Right lobe of liver (tissue), 6 donors: Measurements from ENCODE around the gene CACNA2D2. TPM values are rescaled to one million over a fixed set of nuclear protein-coding genes. Genes with fewer than 3 reads are reported as not detected.
A peak's percentile ranks its signal among the peaks of the same experiment; 100 is the strongest.

Source experiments
- ATAC-seq, 4 donors: fragments of 200-7000 bp; cut with Tn5 transposase; one replicate each; pipeline ENCODE4 v1.9.1; 2020; ENCODE audit warnings: mild to moderate bottlenecking in 4 of 4, moderate library complexity in 4 of 4
- DNase-seq, 3 donors: peaks; one replicate each; pipeline ENCODE4 v3.0.0-alpha.2; 2020
- H3K27ac ChIP-seq, 3 donors: fragments of 200-600 bp; one replicate each; pipeline ENCODE4 v1.8.0; 2022
- H3K27me3 ChIP-seq, 2 donors: fragments of 200-600 bp; one replicate each; pipeline ENCODE4 v1.8.0; 2022
- H3K36me3 ChIP-seq, 4 donors: fragments of 200-600 bp; sonication (generic) in 1 of 4; one replicate each; pipeline versions ENCODE4 v1.5.1 to v1.8.0; 2017 to 2022; ENCODE audit warnings: control low read depth in 1 of 4
- H3K4me1 ChIP-seq, 4 donors: fragments of 200-600 bp; sonication (generic) in 1 of 4; one replicate each; pipeline versions ENCODE4 v1.5.1 to v1.8.0; 2017 to 2022; ENCODE audit warnings: control low read depth in 1 of 4
- H3K4me3 ChIP-seq, 3 donors: fragments of 200-600 bp; one replicate each; pipeline ENCODE4 v1.8.0; 2022
- H3K9me3 ChIP-seq, 4 donors: fragments of 200-600 bp; sonication (generic) in 1 of 4; one replicate each; pipeline versions ENCODE4 v1.5.1 to v1.8.0; 2017 to 2022; ENCODE audit warnings: control low read depth in 1 of 4
- CTCF ChIP-seq, 4 donors: fragments of 200-600 bp in 3 of 4; fragments of 450-650 bp in 1 of 4; IDR thresholded peaks; one replicate each; pipeline versions ENCODE4 v1.5.1 to v1.8.0; 2016 to 2022; ENCODE audit warnings: antibody characterized with exemption in 4 of 4, mild to moderate bottlenecking in 2 of 4
- POLR2A ChIP-seq: fragments of 450-650 bp; IDR thresholded peaks from one replicate; pipeline ENCODE4 v1.6.1; 2017; ENCODE audit warnings: antibody characterized with exemption, mild to moderate bottlenecking
- WGBS: methylation state at CpG from one replicate; pipeline ENCODE4 v1.1.6; 2018; ENCODE audit warnings: low coverage, low lambda C conversion rate; ENCODE audit not compliant: insufficient coverage; ENCODE audit errors: missing lambda C conversion rate; 5-methylcytosine and 5-hydroxymethylcytosine counted together
- intact Hi-C, 2 donors: fragments of 100-400 bp; cut with DNase I; formaldehyde crosslinking; loops; one replicate each; pipeline versions ENCODE4 v1.11.2 to v1.14.1; 2022
- total RNA-seq, 6 experiments: library from RNA; depleted of rRNA in 2 of 6; stranded (reverse); fragments of >200 nt in 2 of 6; fragmentation: NEBNext Ultra II Directional in 3 of 6; extraction: Animal tissue kit (Norgen Biotek cat#: 25700) in 3 of 6; gene quantifications; one replicate each; pipeline versions ENCODE4 v1.1.0 to v1.2.4, GENCODE V29; 2016 to 2023
- donor health status: DM: no; HTN: yes; CAD: no.
- donor health status: DM: no; HTN: no; CAD: no.
- donor health status: DM: no; HTN: no; CAD: no.
- donor health status: DM: no; HTN: yes; CAD: no.
- donor health status: DM: no; HTN: yes; CAD: no.

The CACNA2D2 gene
- total RNA-seq, 6 experiments from 2014 or later = 0.06 to 0.39 (median 0.26) TPM; not detected in 1

DNA sequence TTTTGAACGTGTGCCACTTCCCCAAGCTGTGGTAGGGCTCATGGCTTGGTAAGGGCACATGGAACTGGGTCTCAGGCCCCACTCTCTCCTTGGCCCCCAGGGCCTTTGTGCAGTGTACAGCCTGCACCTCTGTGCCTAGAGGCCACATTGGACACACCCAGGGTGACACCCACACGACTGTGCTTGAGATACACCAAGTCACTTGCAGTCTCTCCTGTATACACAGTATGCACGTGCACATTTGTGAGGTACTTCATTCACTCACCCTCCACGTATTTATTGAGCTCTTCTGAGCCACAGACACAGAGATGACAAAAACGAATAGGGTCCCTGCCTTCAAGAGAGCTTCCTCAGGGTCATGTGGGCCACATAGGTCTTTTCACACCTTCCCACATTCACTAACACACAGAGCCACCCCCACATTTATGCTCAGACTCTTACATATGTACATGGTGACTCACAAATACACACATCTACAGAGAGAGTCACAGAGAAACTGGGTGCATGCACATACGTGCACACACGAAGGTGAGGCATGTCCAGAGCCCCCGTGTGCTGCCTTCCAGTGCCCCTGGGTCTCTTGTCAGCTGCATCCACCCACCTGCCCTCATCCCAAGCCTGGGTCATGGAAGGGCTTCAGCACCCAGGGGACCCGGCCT, 134.3 kb downstream of the CACNA2D2 start:
- ATAC-seq = no peak

GRCh38 chr3:50365842-50366220, 137.6 kb downstream of the CACNA2D2 start:
- Histone ChIP-seq H3K4me3 (peak overlapping the region in 2 of 3 donors; percentile 50 to 58), H3K27me3 (no peaks in the 10 kb centered on the region), H3K4me1 (peaks cover 0 to 4% (median 0%) of the 10 kb centered on the region in 4 donors), H3K36me3 (no peaks in the 10 kb centered on the region), H3K9me3 (no peaks in the 10 kb centered on the region), H3K27ac (no peak overlapping the region)
- no peak for ATAC-seq
- intact Hi-C loops = no loop called here
- 30% methylated on average over 2 of the region's 5 CpGs for WGBS
- DNase-seq = no peak
- no peak for TF ChIP-seq POLR2A
- TF ChIP-seq CTCF (IDR thresholded peaks at IDR 0.05) = no peak

More for the DNA sequence above, 134.3 kb downstream of the CACNA2D2 start:
- no peaks in the 10 kb centered on the region for H3K27me3 ChIP-seq
- WGBS = 64% methylated on average over 7 of the region's 9 CpGs
- H3K36me3 ChIP-seq = no peaks in the 10 kb centered on the region
- H3K4me1 ChIP-seq = peaks cover 0 to 4% (median 0%) of the 10 kb centered on the region in 4 donors
- no peaks in the 10 kb centered on the region for H3K9me3 ChIP-seq
- H3K27ac ChIP-seq = no peak overlapping the region
- H3K4me3 ChIP-seq = no peak overlapping the region
- intact Hi-C loops = no loop called here
- TF ChIP-seq CTCF (IDR thresholded peaks at IDR 0.05) (no peak), POLR2A (no peak)
- DNase-seq = no peak

GRCh38 chr3:50365080-50365841, 138.2 kb downstream of the CACNA2D2 start:
- intact Hi-C loops = no loop called here
- no peak overlapping the region for H3K27ac ChIP-seq

DNA sequence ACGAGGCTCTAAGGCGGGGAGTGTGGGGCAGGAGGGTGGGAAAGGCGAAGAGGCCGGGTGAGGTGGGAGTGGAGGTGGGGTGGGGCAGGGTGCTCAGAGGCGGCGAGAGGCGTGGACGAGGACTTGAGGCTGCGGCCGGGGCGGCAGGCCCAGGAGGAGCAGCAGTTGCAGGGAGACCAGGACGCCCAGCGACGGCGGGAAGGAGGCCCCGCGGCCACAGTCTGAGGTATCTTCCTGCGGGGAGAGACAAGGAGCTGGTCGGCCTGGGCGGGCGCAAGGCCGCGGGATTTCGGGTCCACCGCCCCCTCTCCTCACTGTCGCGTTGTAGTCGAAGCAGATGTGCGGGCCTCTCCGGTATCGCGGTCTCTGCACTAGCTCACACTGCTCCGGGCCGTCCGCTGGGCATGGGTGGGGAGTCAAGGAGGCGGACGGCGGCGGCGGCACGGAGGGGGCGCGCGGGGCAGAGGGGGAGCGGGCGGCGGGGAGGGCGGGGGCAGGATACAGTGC, 138.8 kb downstream of the CACNA2D2 start:
- Histone ChIP-seq H3K4me1 (peaks cover 0 to 4% (median 0%) of the 10 kb centered on the region in 4 donors), H3K36me3 (no peaks in the 10 kb centered on the region), H3K9me3 (no peaks in the 10 kb centered on the region), H3K27ac (no peak overlapping the region), H3K4me3 (peak overlapping the region; percentile 36 to 58 (median 50)), H3K27me3 (no peaks in the 10 kb centered on the region)
- no CpG with 5 or more reads among the region's 48 CpGs for WGBS
- DNase-seq (peak in 2 of 3 donors; percentile 39 to 62), ATAC-seq (no peak)
- TF ChIP-seq POLR2A (no peak), CTCF (IDR thresholded peaks at IDR 0.05) (no peak)
- intact Hi-C loops = no loop called here

More at GRCh38 chr3:50365080-50365841, 138.2 kb downstream of the CACNA2D2 start:
- DNase-seq (peak; percentile 89 to 95 (median 92)), ATAC-seq (peak; percentile 88 to 94 (median 90))
- Histone ChIP-seq H3K4me3 (peak overlapping the region; percentile 36 to 58 (median 50)), H3K4me1 (peaks cover 0 to 4% (median 0%) of the 10 kb centered on the region in 4 donors), H3K9me3 (no peaks in the 10 kb centered on the region), H3K36me3 (no peaks in the 10 kb centered on the region), H3K27me3 (no peaks in the 10 kb centered on the region)
- TF ChIP-seq POLR2A = no peak
- TF ChIP-seq CTCF (IDR thresholded peaks at IDR 0.05) = no peak
- WGBS = 1% methylated on average over 11 of the region's 53 CpGs
